ENCODE data around the gene SRF. TPM values are rescaled to one million over a fixed set of nuclear protein-coding genes. Genes with fewer than 3 reads are reported as not detected.
"Not testable (repeated sequence)": the region's sequence is repeated elsewhere in the genome, so short reads cannot be mapped to it uniquely, and the experiment has no call there.

The SRF gene
- 16.5 and 19.7 TPM in 2 replicates for total RNA-seq

DNA sequence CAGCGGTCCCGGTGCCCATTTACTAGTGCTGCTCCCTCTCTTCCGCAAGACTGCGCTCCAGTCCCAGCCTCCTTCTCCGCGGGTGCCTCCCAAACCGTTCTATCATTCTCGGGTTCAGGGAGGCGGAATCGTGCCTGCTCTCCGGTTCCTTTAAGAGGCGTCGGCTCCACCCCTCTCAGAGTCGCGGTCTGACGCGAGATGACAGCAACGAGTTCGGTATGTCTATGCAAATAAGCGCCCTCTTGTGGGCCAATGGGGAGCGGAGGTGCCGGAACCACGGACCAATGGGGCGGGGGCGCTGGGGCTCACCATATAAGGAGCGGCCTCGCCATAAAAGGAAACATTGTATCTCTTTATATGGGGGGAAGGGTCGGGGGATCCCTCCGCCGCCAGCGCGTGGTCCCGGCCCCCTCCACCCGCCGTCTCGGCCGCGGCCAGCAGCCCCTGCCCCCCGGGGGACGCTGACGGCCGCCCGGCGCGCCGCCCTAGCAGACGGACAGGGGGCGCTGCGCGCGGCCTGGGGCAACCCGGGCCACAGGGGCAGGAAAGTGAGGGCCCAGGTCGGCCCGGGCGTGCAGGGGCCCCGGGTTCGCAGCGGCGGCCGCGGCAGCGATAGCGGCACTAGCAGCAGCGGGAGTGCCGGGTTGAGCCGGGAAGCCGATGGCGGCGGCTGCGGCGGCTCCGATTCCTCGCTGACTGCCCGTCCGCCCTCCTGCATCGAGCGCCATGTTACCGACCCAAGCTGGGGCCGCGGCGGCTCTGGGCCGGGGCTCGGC, at the start of gene SRF:
Gene SRF (plus strand): TSS at position 339 of the 776 bp plus-strand sequence. CDS start 388 bp downstream, at position 727.
- DNase-seq: peak; percentile 100

DNA sequence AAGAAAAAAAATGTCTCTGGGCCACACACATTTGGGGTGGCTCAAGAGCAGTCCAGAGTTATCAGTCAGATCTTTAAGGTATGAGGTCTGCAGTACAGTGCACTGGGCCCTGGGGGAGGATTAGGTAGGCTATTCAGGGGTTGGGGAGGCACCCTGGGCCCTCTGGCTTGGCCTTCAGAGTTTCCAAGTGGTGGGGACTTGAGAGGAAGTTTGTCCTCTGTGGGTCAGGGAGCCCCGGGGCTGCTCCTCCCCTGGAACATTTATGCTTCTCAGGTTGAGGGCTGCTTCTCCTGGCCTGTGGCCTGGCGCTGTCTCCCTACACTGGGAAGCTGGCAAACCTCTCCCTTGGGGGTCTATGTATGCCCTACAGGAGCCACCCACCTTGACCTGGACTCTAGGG, 48.9 kb upstream of the SRF start:
- no peak for DNase-seq

DNA sequence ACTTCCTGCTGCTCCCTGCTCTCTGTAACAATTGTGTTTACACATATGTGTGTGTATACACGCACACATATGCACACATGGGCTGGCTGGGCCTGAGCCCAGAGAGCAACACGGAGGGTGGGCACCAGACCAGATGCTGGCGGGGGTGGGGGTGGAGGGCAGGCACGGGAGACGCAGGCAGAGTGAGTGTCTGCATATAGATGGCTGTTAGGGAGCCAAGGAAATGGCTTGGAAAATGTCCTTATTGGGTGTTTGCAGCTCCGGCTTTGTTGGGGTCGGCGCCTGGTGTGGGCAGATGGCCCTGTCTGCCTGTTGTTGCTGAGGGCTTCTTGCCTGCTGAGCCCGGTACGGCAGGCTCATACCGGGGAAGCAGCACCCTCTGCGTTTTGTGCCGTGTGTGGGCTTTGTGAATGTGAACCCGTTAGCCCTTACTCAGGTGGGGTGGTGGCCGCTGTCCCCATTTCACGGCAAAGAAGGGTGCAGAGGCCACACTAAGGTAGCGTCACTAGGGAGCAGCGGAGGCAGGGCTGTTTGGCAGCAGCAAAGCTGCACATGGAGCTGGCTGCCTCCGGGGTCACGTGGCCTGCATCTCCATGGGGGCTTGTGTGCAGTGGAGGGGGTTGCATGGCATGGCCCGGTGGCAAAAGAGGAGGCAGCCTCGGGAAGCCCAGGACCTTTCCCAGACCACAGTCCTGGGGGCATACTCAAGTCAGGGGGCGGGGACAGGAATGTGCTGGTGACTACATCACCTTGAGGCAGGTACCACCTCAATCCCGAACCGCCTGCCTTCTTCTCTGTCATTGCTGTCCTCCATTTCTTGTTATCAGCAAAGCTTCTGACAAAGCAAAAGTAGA, 47.4 kb upstream of the SRF start:
- DNase-seq: no peak

DNA sequence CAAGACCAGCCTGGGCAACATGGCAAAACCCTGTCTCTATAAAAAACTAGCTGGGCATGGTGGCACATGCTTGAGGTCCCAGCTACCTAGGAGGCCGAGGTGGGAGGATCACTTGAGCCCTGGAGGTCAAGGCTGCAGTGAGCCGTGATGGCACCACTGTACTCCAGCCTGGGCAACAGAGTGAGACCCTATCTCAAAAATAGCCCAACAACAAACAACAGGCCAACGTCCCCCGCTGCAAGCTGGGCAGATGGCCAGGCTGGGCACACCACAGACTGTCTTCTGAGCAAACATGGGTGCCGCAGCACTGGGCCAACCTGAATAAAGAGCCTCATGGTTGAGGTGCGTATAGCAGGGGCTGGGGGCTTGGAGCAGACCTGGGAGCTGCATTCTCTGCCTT, 46.6 kb upstream of the SRF start:
- no peak for DNase-seq

DNA sequence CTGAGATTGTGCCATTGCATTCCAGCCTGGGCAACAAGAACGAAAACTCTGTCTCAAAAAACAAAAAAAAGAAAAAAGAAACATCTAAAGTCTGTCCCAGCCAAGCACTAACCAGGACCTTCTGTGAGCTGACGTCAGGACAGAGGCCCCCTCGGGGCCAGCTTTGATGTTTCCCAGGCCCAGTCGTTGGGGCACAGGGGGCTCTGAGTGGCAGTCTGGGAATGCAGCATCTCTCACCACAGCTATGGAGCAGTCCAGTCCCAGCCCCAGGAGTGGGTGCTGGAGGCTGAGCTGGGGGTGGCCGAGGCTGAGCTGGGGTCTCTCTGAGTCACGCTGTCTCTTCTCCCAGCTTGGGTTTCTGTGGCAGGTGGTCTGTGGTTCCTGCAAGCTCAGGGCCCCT, 46.0 kb upstream of the SRF start:
- no peak for DNase-seq

DNA sequence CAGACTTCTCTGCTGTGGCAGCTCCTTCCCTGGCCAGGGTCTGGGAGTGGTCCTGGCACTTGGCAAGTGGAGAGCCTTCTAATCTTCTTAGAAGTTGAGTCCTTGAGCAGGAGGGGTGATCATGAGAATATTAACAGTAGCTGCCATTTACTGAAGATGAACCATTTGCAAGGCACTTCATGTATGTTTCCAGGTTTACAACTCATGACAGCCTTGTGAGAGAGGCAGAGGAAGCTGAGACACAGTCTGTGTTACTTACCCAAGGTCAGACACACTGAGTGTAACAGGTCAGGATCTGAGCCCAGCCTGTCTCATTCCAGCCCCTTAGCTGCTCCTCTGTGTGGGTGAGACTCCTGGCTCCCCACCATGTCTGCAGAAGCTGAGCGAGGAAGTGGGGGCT, 45.5 kb upstream of the SRF start:
- no peak for DNase-seq

DNA sequence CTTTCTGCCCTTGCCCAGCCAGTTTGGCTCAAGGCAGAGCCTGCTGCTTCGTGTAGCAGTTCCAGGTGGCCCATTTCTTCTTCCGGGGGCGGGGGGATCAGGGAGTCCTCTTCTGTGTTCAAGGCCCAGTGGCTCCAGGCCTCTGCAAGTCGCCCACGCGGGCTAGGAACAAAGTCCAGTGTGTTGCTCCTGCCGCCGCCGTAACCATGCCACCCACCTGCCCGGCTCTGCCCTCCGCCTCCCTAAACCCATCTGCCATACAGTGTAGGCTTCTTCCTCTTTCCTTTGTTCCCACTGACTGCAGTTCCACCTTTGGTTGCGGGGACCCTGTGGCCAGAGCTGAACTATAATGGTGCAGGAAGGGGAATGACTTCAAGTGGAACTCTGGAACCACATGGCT, 43.9 kb upstream of the SRF start:
- no peak for DNase-seq

DNA sequence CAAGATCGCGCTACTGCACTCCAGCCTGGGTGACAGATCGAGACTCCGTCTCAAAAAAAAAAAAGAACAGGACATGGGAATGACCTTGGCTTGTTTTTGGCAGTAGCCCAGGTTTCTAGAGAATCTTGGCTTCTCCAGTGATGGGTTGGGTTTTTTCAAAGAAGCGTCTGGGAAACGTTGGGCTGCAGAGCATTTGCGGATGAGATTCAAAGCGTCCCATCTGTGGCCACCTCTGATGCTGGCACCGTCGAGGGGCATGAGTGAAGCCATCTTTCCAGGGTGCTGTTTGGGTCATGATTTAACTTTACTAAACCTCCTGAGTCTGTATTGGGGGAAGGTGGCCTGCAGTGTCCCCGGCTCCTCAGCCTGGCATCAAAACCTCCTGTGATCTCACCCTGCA, 43.2 kb upstream of the SRF start:
- no peak for DNase-seq

DNA sequence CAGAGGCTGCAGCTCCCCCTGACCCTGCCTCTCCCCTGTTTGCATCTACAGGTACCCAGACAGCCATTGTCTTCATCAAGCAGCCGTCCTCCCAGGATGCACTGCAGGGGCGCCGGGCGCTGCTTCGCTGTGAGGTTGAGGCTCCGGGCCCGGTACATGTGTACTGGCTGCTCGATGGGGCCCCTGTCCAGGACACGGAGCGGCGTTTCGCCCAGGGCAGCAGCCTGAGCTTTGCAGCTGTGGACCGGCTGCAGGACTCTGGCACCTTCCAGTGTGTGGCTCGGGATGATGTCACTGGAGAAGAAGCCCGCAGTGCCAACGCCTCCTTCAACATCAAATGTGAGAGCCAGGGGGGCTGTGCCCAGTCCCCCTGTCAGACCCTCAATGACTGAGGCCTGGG, 42.1 kb upstream of the SRF start:
- DNase-seq: no peak

DNA sequence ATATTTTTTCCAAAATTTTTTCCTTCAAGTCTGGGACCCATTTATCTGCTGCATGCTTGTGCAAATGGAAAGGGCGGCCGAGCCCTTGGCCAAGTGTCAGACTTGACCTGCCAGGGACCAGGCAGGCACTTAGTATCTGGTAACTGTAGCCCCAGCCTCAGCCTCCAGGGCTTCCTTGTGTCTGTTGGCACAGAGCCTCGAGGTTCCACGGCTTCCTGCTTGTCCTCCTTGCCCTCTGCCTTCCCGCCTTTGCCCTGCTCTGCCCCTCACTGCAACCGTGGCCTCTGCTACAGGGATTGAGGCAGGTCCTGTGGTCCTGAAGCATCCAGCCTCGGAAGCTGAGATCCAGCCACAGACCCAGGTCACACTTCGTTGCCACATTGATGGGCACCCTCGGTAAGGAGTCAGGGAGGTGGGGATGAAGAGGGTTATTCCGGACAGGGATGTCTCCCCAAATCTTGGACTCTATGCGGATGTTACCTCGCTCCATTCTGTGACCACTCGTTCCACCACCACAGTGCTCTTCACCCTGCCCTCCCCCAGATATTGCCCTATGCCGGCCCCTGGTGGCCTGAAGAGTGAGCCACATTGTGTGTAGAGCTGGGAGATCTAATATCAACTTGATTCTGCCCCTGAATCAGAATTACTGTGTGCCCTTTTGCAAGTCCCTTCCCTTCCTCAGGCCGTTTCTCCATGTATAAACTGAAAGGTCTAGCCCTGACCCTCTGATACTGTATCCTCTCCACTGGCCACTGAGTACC, 41.5 kb upstream of the SRF start:
- peak; percentile 58 for DNase-seq

DNA sequence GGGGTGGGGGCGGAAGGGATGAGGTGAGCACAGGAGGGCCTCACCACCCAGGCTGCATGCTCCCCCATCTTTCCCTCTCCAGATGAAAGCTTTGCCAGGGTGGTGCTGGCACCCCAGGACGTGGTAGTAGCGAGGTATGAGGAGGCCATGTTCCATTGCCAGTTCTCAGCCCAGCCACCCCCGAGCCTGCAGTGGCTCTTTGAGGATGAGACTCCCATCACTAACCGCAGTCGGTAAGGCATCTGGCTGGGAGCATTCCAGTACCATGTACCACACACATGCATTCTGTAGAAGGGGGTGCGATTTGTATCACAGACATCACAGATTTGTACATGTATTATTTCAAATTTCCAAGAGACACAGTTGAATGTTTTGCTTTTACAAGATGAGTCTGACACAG, 40.6 kb upstream of the SRF start:
- DNase-seq: no peak

DNA sequence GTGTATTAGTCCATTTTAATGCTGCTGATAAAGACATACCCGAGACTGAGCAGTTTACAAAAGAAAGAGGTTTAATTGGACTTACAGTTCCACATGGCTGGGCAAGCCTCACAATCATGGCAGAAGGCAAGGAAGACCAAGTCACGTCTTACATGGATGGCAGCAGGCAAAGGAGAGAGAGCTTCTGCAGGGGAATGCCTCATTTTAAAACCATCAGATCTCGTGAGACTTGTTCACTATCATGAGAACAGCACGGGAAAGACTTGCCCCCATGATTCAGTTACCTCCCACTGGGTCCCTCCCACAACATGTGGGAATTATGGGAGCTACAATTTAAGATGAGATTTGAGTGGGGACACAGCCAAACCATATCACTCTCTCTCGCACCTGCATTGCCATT, 39.7 kb upstream of the SRF start:
- DNase-seq: not testable (repeated sequence)

DNA sequence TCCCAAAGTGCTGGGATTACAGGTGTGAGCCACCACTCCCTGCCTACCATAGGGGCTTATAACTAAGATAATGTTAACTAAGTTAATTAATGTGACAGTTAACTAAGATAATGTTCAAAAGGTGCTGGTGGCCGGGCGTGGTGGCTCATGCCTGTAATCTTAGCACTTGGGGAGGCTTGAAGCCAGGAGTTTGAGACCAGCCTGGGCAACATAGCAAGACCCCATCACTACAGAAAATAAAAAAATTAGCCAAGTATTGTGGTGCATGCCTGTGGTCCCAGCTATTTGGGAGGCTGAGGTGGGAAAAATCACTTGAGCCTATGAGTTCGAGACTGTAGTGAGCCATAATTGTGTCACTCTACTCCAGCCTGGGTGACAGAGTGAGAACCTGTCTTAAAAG, 32.8 kb upstream of the SRF start:
- DNase-seq: no peak

DNA sequence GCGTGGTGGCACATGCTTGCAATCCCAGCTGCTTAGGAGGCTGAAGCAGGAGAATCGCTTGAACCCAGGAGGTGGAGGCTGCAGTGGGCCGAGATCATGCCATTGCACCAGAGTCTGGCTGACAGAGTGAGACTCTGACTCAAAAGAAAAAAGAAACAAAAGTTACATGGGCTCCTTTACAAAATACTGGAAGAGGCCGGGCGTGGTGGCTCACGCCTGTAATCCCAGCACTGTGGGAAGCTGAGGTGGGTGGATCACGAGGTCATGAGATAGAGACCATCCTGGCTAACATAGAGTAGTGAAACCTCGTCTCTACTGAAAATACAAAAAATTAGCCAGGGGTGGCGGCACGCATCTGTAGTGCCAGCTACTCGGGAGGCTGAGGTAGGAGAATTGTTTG, 31.1 kb upstream of the SRF start:
- DNase-seq: not testable (repeated sequence)

DNA sequence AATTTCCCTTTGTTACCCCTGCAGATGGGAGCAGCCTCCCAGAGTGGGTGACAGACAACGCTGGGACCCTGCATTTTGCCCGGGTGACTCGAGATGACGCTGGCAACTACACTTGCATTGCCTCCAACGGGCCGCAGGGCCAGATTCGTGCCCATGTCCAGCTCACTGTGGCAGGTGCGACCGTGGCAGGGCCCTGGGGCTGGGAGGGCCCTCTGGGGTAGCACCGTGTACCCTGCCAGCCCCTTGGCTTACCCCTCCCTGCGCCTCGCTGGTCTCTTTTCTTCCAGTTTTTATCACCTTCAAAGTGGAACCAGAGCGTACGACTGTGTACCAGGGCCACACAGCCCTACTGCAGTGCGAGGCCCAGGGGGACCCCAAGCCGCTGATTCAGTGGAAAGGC, 29.4 kb upstream of the SRF start:
- DNase-seq: no peak

DNA sequence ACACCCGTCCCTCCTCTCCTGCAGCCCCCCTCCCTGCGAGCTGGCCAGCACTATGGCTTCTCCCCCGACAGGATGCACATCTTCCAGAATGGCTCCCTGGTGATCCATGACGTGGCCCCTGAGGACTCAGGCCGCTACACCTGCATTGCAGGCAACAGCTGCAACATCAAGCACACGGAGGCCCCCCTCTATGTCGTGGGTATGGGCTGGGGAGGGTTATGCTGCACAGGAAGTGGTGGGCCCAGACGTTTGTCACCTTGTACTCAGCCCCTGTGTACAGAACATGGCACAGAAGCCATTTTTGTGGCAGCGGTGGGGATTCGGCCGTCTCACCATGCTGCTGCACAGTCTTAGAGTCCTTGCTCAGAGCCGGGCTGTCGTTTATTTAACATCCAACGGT, 29.0 kb upstream of the SRF start:
- DNase-seq: no peak

DNA sequence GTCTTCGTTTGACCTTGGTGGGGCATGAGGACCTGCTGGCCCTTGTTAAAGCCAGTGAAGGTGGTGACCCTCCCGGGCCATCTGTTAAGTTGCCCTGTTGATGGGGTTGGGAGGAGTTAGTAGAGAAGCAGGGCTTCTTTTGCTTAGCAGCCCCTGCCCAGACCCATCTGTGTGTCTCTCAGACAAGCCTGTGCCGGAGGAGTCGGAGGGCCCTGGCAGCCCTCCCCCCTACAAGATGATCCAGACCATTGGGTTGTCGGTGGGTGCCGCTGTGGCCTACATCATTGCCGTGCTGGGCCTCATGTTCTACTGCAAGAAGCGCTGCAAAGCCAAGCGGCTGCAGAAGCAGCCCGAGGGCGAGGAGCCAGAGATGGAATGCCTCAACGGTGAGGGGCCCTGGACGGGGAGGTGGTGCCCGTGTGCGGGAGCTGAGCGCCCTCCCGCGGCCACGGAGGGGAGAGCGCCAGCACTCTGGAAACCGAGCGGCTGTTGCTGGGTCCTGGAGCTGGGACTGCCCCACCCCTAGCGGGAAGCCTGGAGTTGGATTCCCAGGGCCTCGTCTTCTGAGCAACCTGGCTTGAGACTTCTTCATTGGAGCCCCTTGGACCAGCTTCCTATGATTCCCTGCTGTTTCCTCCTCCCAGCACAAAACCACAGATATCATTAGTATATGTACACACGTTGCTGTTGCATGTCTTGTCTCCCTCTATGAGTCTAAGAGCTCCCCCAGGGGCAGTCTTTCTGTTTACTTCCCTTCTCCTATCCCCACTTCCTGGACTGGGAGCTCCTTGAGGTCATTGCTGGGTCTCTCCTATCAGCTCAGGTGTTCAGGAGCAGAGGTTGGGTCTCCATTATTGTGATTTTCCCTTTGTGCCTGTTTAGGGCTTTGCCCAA, 27.6 kb upstream of the SRF start:
- peak; percentile 89 for DNase-seq

DNA sequence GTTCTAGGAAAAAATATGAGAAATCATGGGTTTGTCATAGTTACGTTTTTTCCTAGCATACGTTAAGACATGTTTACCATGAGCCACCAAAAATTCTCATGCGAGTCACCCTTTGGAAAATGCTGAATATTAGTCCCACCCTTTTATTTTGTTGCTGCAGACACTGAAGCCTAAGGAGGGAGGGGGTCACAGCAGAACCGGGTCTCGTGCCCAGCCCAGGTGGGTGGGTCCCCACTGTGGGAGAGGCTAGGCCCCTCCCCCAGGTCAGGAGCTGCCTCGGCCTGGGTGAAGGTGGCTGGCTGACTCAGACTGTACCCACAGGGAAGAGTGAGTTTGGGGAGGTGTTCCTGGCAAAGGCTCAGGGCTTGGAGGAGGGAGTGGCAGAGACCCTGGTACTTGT, 26.2 kb upstream of the SRF start:
- no peak for DNase-seq

DNA sequence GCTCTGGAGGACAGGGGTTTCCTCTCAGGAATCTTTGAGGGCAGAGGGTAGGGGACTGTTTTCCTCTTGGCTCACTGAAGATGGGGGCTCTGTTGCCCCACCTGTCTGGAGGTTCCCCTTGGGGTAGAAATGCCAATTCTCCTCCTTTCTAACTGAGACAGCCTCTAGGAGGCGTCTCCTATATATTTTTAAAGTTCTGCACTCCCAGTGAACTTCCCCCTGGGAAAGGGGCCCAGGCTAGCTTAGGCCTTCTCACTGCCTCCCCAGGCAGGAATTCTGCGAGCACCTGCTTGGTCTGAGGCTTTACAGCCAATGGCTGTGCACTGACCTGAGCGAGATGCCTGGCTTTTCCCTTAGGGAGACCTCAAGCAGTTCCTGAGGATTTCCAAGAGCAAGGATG, 24.8 kb upstream of the SRF start:
- DNase-seq: no peak

DNA sequence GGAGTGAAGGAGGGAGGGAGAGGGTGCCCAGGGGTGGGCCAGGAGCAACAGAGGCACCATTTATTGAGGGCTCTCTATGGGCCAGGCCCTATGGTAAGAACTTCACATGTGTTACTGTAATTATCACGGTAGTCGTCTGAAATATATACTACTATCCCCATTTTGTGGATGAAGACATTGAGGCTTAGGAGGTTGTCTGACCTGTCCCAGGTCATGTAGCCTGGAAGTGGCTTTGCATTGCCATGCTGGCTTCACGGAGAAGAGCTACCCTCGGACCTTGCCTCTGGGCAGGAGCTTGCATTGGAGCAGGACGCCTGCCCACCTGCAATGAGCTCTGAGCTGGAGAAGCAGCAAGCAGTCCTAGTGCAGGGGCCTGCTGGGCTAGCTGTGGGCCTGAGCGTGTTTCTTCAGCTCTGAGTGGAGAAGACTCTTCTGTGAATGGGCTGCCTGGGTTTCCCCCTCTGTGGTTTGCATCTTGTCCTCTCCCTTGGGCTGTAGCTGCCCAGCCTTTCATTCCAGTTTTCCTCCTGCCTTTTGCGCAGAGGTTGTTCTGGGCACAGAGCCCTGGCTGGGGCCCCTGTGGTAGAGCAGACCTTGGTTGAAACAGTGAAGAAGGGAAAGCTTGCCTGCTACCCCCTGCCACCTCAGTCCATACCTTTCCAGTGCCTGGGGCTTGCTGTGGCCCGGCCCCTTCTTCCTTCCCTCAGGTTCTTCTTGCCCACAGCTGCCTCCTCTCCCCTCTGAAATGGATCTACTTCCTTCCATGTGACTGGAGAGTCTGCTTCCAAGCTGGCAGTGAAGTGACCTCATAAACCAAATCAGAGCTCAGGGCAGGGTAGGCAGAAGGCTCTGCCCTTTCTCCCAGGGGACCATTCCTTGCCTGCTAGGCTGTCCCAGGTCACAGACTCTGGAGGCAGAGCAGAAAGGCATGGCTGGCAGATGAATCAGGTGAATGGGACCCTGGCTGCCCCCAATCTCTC, 24.1 kb upstream of the SRF start:
- DNase-seq: no peak

Measured in dermis blood vessel endothelial cell (primary cell).